EH (cell line): ENCODE results near the gene CD81.

Experiments used
- DNase-seq: peaks from one replicate; pipeline ENCODE4 v3.0.0-alpha.2; 2015; ENCODE audit warnings: low read depth

CD81 gene

GRCh38 chr11:2404735-2405196, 27.7 kb downstream of the CD81 start:
- DNase-seq: no peak

GRCh38 chr11:2406451-2406850, 29.3 kb downstream of the CD81 start:
- DNase-seq: no peak

- DNase-seq: no peak
Observed at GRCh38 chr11:2406878-2407410, 29.8 kb downstream of the CD81 start.

- DNase-seq: no peak
Observed at GRCh38 chr11:2408671-2409070, 31.6 kb downstream of the CD81 start.

GRCh38 chr11:2409126-2409525, 32.0 kb downstream of the CD81 start:
- DNase-seq: no peak

- DNase-seq: no peak
Observed at GRCh38 chr11:2409611-2410468, 32.7 kb downstream of the CD81 start.

- DNase-seq: no peak
Observed at GRCh38 chr11:2410616-2411015, 33.5 kb downstream of the CD81 start.

- no peak for DNase-seq
Observed at GRCh38 chr11:2411446-2412305, 34.6 kb downstream of the CD81 start.

- no peak for DNase-seq
Observed at GRCh38 chr11:2412323-2412722, 35.2 kb downstream of the CD81 start.

- DNase-seq: no peak
Observed at GRCh38 chr11:2413742-2414579, 36.9 kb downstream of the CD81 start.

GRCh38 chr11:2414616-2415015, 37.5 kb downstream of the CD81 start:
- DNase-seq: no peak

GRCh38 chr11:2415171-2415570, 38.1 kb downstream of the CD81 start:
- no peak for DNase-seq

- no peak for DNase-seq
Observed at GRCh38 chr11:2415601-2416380, 38.7 kb downstream of the CD81 start.

GRCh38 chr11:2416765-2417164, 39.7 kb downstream of the CD81 start:
- no peak for DNase-seq

GRCh38 chr11:2417856-2418692, 41.0 kb downstream of the CD81 start:
- no peak for DNase-seq

GRCh38 chr11:2418693-2419360, 41.7 kb downstream of the CD81 start:
- DNase-seq: no peak

- DNase-seq: peak; percentile 72
Observed at GRCh38 chr11:2419638-2420501, 42.8 kb downstream of the CD81 start.

- DNase-seq: peak; percentile 71
Observed at GRCh38 chr11:2420502-2421225, 43.6 kb downstream of the CD81 start.
